ENCODE results near the gene SEC23A.
"Not testable (repeated sequence)": the region's sequence is repeated elsewhere in the genome, so short reads cannot be mapped to it uniquely, and the experiment has no call there.

The SEC23A gene

DNA sequence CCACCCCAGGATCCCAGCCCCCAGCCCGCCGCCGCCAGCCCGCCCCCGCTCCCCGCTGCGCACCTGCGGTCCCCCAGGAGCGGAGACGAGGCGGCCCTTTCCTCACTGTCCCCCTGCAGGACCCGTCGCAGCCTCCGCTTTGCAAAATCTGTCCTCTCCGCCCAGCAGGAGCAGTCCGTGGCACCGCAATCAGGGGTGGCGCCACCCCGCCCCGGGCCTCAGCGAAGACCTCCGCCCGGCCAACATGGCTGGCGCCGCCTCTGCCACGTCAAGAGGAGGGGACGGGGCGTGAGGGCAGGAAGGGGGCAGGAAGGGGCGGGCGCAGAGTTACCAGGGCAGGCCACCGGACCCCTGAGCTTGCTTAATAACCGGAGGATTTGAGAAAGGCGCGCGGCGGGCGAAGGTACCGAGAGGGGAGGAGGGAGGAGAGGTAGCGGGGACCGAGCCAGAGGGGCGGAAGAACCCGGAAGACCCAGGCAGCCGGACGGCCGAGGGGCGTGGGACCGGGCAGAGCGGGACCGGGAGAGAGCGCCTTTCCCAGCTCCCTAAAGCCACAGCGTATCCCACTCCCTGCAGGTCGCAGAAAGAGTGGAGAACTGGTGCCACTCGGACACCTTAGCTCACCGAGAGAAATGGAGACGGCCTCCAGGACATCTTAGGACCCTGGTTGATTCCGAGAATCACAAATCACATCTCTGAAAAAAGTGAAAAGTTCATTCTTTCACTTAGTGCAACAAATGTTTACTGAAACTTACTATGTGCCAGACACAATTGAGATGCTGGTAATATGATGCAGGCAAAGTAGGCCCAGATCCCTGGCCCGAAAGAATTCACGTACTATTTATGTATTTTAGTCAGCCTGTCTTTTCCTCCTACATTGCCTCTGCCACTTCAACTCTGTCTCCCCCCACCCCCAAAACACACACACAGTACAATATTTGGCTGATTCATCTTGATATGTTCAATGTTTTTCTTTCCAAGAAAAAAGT is at the start of gene SEC23A:
SEC23A (minus strand) TSS at position 267 of the 989 bp plus-strand sequence. CDS start 7,117 bp downstream, outside the sequence.
- peak; percentile 60 for DNase-seq (ENCODE audit: low read depth)

GRCh38 chr14:39145266-39145966 is 42.4 kb upstream of the SEC23A start:
- no peak for DNase-seq (ENCODE audit: low read depth)

GRCh38 chr14:39143226-39143625 is 40.2 kb upstream of the SEC23A start:
- not testable (repeated sequence) for DNase-seq (ENCODE audit: low read depth)

DNA sequence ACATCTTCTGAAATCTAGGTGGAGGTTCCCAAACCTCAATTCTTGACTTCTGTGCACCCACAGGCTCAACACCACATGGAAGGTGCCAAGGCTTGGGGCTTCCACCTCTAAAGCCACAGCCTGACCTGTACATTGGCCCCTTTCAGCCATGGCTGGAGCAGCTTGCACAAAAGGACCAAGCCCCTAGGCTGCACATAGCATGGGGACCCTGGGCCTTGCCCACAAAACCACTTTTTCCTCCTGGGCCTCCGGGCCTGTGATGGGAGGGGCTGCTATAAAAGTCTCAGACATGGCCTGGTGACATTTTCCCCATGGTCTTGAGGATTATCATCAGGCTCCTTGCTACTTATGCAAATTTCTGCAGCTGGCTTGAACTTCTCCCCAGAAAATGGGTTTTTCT is 38.6 kb upstream of the SEC23A start:
- DNase-seq (ENCODE audit: low read depth): not testable (repeated sequence)

- DNase-seq (ENCODE audit: low read depth): no peak
Observed at GRCh38 chr14:39140170-39140569, 37.1 kb upstream of the SEC23A start.

GRCh38 chr14:39138440-39138839 is 35.4 kb upstream of the SEC23A start:
- no peak for DNase-seq (ENCODE audit: low read depth)

DNA sequence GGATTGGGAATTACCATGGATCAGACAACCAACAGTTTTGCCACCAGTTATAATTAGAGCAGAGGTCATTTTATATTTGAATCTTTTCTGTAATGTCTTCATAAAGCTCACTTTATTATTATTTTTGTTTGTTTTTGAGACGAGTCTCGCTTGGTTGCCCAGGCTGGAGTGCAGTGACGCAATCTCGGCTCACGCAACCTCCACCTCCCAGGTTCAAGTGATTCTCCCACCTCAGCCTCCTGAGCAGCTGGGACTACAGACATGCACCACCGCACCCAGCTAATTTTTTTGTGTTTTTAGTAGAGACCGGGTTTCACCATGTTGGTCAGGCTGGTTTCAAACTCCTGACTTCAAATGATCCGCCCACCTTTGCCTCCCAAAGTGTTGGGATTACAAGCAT is 34.8 kb upstream of the SEC23A start:
- not testable (repeated sequence) for DNase-seq (ENCODE audit: low read depth)

- no peak for DNase-seq (ENCODE audit: low read depth)
Observed at GRCh38 chr14:39122330-39123138, 19.5 kb upstream of the SEC23A start.

- peak; percentile 71 for DNase-seq (ENCODE audit: low read depth)
Observed at GRCh38 chr14:39114073-39114838, 11.2 kb upstream of the SEC23A start, which contains the start of gene GEMIN2. GEMIN2 (plus strand) TSS chr14:39114323; CDS start chr14:39114339, 16 bp downstream.

GRCh38 chr14:39113685-39114072 is 10.6 kb upstream of the SEC23A start:
- no peak for DNase-seq (ENCODE audit: low read depth)

DNA sequence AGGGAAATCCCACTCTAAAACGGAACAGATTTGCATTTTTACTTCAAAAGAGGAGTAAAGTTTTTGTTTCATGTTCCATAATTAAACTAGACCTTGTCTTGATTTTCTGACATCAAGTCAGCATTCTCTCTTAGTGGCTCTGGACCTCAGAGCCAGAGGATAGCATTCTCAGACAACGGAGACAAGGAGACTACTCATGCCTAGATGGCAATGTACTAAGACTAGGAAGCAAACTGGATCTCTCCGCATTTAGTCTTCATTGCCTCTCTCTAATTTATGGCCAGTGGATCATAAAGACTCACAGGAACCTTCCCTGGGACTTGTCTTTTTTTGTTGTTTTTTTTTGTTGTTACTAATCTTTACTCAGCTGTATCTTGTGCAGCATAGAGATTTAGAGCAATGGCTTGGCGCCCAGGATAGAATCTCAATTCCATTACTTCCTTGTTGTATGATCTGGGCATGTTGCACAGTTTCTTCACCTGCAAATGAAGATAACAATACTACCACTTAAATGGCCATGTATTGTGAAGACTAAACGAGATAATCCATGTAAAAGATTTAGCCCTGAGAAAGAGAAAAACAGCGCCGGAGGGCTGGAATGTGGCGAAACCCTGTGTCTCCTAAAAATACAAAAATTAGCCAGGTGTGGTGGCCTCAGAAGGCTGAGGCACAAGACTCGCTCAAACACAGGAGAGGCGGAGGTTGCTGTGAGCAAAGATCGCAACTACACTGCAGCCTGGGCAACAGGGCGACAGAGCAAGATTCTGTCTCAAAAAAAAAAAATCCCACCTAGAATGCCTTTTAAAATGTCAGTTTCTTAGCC is 7.1 kb upstream of the SEC23A start:
- no peak for DNase-seq (ENCODE audit: low read depth)

- DNase-seq (ENCODE audit: low read depth): no peak
Observed at GRCh38 chr14:39108791-39109190, 5.8 kb upstream of the SEC23A start.

GRCh38 chr14:39107591-39107996 is 4.6 kb upstream of the SEC23A start:
- no peak for DNase-seq (ENCODE audit: low read depth)

GRCh38 chr14:39104078-39104801 is 1.2 kb upstream of the SEC23A start:
- DNase-seq (ENCODE audit: low read depth): not testable (repeated sequence)

DNA sequence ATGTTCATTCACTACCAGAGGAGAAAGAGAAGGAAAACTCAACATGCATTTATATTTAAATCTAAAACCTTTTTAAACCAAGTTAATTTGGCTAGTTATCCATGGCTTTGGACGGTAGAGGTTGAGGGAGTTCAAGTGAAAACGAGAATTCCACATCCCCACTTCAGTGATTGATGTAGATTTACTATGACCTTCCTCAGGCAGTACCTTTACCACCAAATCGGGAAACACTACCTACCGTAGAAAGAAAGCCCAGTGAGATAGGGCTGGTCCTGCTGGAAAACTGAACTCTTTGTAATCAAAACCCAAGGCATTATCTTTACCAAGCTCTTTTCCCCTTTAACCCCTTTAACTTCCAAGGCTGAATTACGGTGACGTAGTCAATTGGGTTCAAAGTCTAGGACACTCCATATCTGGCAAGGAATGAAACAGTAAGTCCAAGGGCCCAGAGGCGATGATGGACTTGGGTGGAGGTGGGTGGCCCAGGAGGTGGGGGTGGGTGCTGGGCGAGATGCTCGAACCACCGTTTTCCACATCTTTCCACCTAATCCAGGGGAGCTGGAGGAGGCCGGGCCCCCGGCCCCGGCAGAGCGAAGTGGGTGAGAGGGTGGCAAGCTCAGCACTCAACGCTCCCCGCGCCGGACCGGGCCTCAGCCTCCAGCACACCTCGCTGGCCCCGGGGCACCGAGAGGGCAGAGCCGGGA is 618 bp downstream of the SEC23A start:
- no peak for DNase-seq (ENCODE audit: low read depth)

- DNase-seq (ENCODE audit: low read depth): no peak
Observed at GRCh38 chr14:39099748-39100147, 3.3 kb downstream of the SEC23A start.

DNA sequence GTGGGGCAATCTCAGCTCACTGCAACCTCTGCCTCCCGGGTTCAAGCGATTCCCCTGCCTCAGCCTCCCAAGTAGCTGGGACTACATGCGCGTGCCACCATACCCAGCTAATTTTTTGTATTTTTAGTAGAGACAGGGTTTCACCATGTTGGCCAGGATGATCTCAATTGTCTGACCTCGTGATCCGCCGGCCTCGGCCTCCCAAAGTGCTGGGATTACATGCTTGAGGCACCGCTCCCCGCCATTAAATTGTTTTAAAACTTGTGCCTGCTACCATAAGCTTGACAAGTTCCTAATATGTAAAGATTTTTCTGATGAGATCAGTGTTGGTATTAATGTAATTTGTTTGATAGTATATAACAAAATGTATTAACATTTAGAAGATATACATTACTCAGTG is 3.8 kb downstream of the SEC23A start:
- DNase-seq (ENCODE audit: low read depth): not testable (repeated sequence)

- no peak for DNase-seq (ENCODE audit: low read depth)
Observed at GRCh38 chr14:39097159-39097558, 5.9 kb downstream of the SEC23A start.

DNA sequence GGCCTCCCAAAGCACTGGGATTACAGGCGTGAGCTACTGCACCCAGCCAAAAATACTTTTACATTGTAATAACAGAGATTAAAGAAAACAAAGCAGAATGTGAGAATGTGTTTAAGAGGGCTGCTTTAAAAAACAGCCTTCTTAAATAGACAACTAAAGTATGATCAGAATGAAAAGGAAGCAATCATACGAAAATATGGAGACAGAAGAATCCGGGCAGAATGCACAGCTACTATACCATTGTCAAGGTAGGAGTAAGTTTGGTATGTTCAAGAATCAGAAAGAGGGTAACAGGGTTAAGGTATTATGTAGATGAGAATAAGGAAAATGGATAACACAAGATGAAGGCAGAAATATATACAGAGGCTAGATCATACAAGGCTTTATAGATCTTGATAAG is 8.5 kb downstream of the SEC23A start:
- DNase-seq (ENCODE audit: low read depth): no peak
